ENCODE measurements around the gene SNRNP200.

Gene SNRNP200

GRCh38 chr2:96249654-96250053 is 55.7 kb downstream of the SNRNP200 start:
- H3K9ac ChIP-seq (ENCODE audit: low read length), result no peak overlapping the region

DNA sequence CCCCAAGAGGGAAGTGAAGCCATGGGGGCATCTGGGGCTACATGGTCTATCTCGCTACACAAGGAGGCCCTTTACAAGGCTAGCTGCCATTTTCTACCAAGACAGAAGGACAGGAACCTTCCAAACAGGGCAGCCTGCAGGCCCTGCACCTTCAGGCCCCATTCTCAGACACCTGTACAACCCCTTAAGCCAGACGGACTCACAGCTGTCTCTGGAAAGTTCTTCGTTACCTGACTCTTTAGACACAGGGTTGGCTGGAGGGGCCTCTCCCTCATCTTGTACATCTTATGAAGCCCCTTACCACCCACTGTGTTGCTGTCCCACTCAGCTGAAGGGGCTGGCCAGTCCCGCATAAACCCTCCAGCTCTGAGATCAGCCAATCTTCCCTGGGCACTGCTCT is 56.7 kb downstream of the SNRNP200 start:
- Histone ChIP-seq H3K27me3 (ENCODE audit: low read depth, low read length) (no peaks in the 10 kb centered on the region), H3K4me3 (ENCODE audit: low read length) (no peak overlapping the region), H3K9me3 (ENCODE audit: insufficient read depth, low read length) (no peaks in the 10 kb centered on the region), H3K4me1 (ENCODE audit: low read length) (no peaks in the 10 kb centered on the region; the same call in 1 of the 2 replicates), H3K36me3 (replicated peaks; ENCODE audit: low read depth, low read length) (no peaks in the 10 kb centered on the region), H3K9ac (ENCODE audit: low read length) (no peak overlapping the region), H3K79me2 (ENCODE audit: low read length) (no peaks in the 10 kb centered on the region), H2AFZ (ENCODE audit: low read depth, low read length) (no peak overlapping the region), H4K20me1 (ENCODE audit: insufficient read depth, low read length) (no peaks in the 10 kb centered on the region), H3K27ac (ENCODE audit: low read length) (no peak overlapping the region), H3K4me2 (ENCODE audit: low read length) (no peak overlapping the region)
- TF ChIP-seq CTCF (IDR thresholded peaks at IDR 0.05; ENCODE audit: low read depth, low read length) (no peak), EZH2phosphoT487 (IDR thresholded peaks at IDR 0.05; ENCODE audit: low read depth) (no peak)

More at GRCh38 chr2:96249654-96250053, 55.7 kb downstream of the SNRNP200 start:
- H3K79me2 ChIP-seq (ENCODE audit: low read length), result no peaks in the 10 kb centered on the region
- no peak overlapping the region for H2AFZ ChIP-seq (ENCODE audit: low read depth, low read length)
- H3K4me2 ChIP-seq (ENCODE audit: low read length), result no peak overlapping the region
- H4K20me1 ChIP-seq (ENCODE audit: insufficient read depth, low read length), result no peaks in the 10 kb centered on the region
- H3K27ac ChIP-seq (ENCODE audit: low read length), result no peak overlapping the region
- no peaks in the 10 kb centered on the region; the same call in 1 of the 2 replicates for H3K4me1 ChIP-seq (ENCODE audit: low read length)
- no peaks in the 10 kb centered on the region for H3K27me3 ChIP-seq (ENCODE audit: low read depth, low read length)
- no peaks in the 10 kb centered on the region for H3K36me3 ChIP-seq (replicated peaks; ENCODE audit: low read depth, low read length)
- no peak for TF ChIP-seq CTCF (IDR thresholded peaks at IDR 0.05; ENCODE audit: low read depth, low read length)
- no peak for TF ChIP-seq EZH2phosphoT487 (IDR thresholded peaks at IDR 0.05; ENCODE audit: low read depth)
- H3K4me3 ChIP-seq (ENCODE audit: low read length), result no peak overlapping the region
- no peaks in the 10 kb centered on the region for H3K9me3 ChIP-seq (ENCODE audit: insufficient read depth, low read length)

- Histone ChIP-seq H3K4me1 (ENCODE audit: low read length) (no peaks in the 10 kb centered on the region; the same call in 1 of the 2 replicates), H3K27ac (ENCODE audit: low read length) (no peak overlapping the region)
Measured at GRCh38 chr2:96247896-96248295, 57.5 kb downstream of the SNRNP200 start.

DNA sequence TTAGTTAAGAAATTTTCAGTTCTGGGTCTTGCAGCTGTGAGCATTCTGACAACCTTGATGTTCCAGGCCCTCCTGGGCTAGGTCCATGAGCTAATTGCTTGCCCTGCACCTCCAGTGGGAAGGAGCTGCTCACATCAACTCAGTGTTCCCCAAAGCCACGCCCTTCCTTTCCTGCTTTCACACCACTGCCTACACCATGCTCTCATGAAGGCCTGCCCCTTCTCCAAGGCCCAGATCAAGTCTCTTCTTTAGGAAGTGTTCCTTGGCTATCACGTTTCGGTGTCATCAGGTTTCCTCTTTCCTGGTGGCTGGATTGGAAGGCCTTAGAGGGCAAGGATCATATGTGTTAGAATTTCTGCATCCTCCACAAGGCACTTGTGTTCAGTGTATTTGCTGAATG is 58.3 kb downstream of the SNRNP200 start:
- Histone ChIP-seq H4K20me1 (ENCODE audit: insufficient read depth, low read length) (no peaks in the 10 kb centered on the region), H3K79me2 (ENCODE audit: low read length) (no peaks in the 10 kb centered on the region), H2AFZ (ENCODE audit: low read depth, low read length) (no peak overlapping the region), H3K36me3 (replicated peaks; ENCODE audit: low read depth, low read length) (no peaks in the 10 kb centered on the region), H3K27me3 (ENCODE audit: low read depth, low read length) (no peaks in the 10 kb centered on the region), H3K4me1 (ENCODE audit: low read length) (peaks cover 9% of the 10 kb centered on the region), H3K9ac (ENCODE audit: low read length) (no peak overlapping the region), H3K9me3 (ENCODE audit: insufficient read depth, low read length) (no peaks in the 10 kb centered on the region), H3K4me3 (ENCODE audit: low read length) (no peak overlapping the region), H3K27ac (ENCODE audit: low read length) (no peak overlapping the region), H3K4me2 (ENCODE audit: low read length) (no peak overlapping the region)
- TF ChIP-seq EZH2phosphoT487 (IDR thresholded peaks at IDR 0.05; ENCODE audit: low read depth), result no peak
- no peak for TF ChIP-seq CTCF (IDR thresholded peaks at IDR 0.05; ENCODE audit: low read depth, low read length)

More at GRCh38 chr2:96247896-96248295, 57.5 kb downstream of the SNRNP200 start:
- no peak overlapping the region for H3K4me3 ChIP-seq (ENCODE audit: low read length)
- H3K4me2 ChIP-seq (ENCODE audit: low read length), result no peak overlapping the region
- TF ChIP-seq CTCF (IDR thresholded peaks at IDR 0.05; ENCODE audit: low read depth, low read length), result no peak
- no peak for TF ChIP-seq EZH2phosphoT487 (IDR thresholded peaks at IDR 0.05; ENCODE audit: low read depth)
- no peaks in the 10 kb centered on the region for H3K79me2 ChIP-seq (ENCODE audit: low read length)
- no peaks in the 10 kb centered on the region for H3K36me3 ChIP-seq (replicated peaks; ENCODE audit: low read depth, low read length)
- no peaks in the 10 kb centered on the region for H3K27me3 ChIP-seq (ENCODE audit: low read depth, low read length)
- no peak overlapping the region for H3K9ac ChIP-seq (ENCODE audit: low read length)
- H2AFZ ChIP-seq (ENCODE audit: low read depth, low read length), result no peak overlapping the region
- H3K9me3 ChIP-seq (ENCODE audit: insufficient read depth, low read length), result no peaks in the 10 kb centered on the region
- no peaks in the 10 kb centered on the region for H4K20me1 ChIP-seq (ENCODE audit: insufficient read depth, low read length)

Data from OCI-LY3 (cell line).